Left colon (tissue), 2 donors: Measurements from ENCODE around the gene TRMT10C. TPM values are rescaled to one million over a fixed set of nuclear protein-coding genes. Genes with fewer than 3 reads are reported as not detected.
"Not testable (repeated sequence)": the region's sequence is repeated elsewhere in the genome, so short reads cannot be mapped to it uniquely, and the experiment has no call there.

Experiments used
- ATAC-seq: fragments of 200-7000 bp; cut with Tn5 transposase; one replicate; pipeline ENCODE4 v1.9.1; 2020; ENCODE audit warnings: mild to moderate bottlenecking, moderate library complexity
- DNase-seq, 2 donors: peaks; one replicate each; pipeline ENCODE4 v3.0.0-alpha.2; 2020
- intact Hi-C, 2 donors: fragments of 100-400 bp; cut with DNase I in 1 of 2; cut with micrococcal nuclease in 1 of 2; formaldehyde crosslinking; loops; one replicate each; pipeline versions ENCODE4 v1.11.2 to v1.14.0; 2022; cut with DNase I, micrococcal nuclease
- total RNA-seq, 2 donors: library from RNA; stranded (reverse); fragmentation: NEBNext Ultra II Directional; extraction: Animal tissue kit (Norgen Biotek cat#: 25700); gene quantifications; one replicate each; pipeline ENCODE4 v1.2.1, GENCODE V29; 2021
- donor health status: DM: no; HTN: no; CAD: no.
- donor health status: DM: yes; HTN: yes; CAD: no.

The TRMT10C gene
- total RNA-seq, 2 donors from 2014 or later: 15.9 to 20.1 TPM

DNA sequence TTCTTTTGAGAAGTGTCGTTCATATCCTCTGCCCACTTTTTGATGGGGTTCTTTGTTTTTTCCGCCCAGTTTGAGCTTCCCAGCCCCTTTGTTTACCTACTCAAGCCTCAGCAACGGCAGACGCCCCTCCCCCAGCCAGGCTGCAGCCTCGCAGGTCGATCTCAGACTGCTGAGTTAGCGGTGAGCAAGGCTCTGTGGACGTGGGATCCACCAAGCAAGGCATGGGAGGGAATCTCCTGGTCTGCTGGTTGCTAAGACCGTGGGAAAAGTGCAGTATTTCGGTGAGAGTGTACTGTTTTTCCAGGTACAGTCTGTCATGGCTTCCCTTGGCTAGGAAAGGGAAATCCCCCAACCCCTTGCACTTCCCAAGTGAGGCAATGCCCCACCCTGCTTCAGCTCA, 43.7 kb downstream of the TRMT10C start:
- intact Hi-C loops, ATAC-seq, DNase-seq: not testable (repeated sequence)

DNA sequence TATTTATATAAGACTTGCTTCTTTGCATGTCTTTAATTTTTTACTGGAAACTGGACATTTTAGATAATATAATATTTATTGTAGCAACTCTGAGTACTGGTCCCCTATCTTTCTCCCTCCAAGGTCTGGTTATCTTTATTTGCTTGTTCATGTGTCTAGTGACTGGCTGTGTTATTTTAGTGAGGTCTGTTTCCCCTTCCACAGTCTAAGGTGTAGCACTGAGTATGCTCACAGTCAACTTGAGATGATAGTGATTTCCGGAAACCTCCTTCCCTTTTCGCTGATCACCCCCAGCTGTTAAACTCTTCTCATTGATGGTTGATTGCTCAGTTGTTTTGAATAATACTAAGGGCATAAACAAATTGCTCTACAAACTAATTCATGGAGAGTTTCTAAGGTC, 49.4 kb downstream of the TRMT10C start:
- no peak for ATAC-seq
- intact Hi-C loops: no loop called here
- DNase-seq: no peak

DNA sequence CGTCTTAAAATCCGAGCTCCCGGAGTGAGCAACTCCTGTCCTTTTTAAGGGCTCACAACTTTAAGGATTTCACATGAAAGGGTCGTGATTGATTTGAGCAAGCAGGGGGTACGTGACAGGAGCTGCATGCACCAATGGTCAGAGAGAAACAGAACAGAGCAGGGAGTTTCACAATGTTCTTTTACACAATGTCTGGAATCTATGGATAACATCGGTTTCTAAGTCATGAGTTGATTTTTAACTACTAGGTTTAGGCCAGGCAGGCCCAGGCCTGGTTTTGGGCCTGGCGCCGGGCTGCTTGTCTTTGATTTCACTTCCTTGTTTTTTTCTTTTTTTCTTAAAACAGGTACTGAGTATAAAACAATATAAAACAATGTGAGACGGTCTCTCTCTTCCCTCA, 51.3 kb downstream of the TRMT10C start:
- DNase-seq, ATAC-seq, intact Hi-C loops: not testable (repeated sequence)

DNA sequence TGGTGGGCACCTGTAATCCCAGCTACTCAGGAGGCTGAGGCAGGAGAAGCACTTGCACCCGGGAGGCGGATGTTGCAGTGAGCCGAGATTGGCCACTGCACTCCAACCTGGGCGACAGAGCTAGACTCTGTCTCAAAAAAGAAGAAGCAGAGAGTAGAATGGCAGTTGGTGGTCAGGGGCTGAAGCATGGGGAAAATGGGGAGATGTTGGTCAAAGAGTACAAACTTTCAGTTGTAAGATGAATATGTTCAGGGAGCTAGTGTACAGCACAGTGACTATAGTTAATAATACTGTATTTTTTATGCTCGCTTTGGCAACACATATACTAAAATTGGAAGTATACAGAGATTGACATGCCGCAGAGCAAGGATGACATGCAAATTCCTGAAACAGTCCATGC, 53.9 kb downstream of the TRMT10C start:
- intact Hi-C loops: no loop called here
- no peak for ATAC-seq
- DNase-seq: no peak

Other genes starting within 250 kb of the TRMT10C start
- under 1 TPM in 1 of 2 donors, not detected in 1; 0.11 TPM for gene IMPG2, start 241.3 kb upstream of the TRMT10C start, total RNA-seq
- 10 to 100 TPM in 1 of 2 donors, 1 to 10 TPM in 1; 8.8 to 10.1 TPM for gene SENP7, start 48.7 kb upstream of the TRMT10C start, total RNA-seq
- gene PCNP, start 12.3 kb downstream of the TRMT10C start, total RNA-seq: 10 to 100 TPM; 87.2 to 99.6 TPM
- 10 to 100 TPM; 11.5 to 13.2 TPM for gene ZBTB11, start 115.3 kb downstream of the TRMT10C start, total RNA-seq
- 100 to 1,000 TPM; 718 to 735 TPM for gene RPL24, start 124.8 kb downstream of the TRMT10C start, total RNA-seq
- gene CEP97, start 162.7 kb downstream of the TRMT10C start, total RNA-seq: 1 to 10 TPM; 4.3 to 5.1 TPM
- 1 to 10 TPM; 2.7 to 5.4 TPM for gene NXPE3, start 217.3 kb downstream of the TRMT10C start, total RNA-seq